A549 (cell line): ENCODE results near the gene YES1. TPM values are rescaled to one million over a fixed set of nuclear protein-coding genes. Genes with fewer than 3 reads are reported as not detected.

Source experiments
- ATAC-seq, 2 experiments: fragments of 200-7000 bp in 1 of 2; fragments of >200 bp in 1 of 2; cut with Nextera tagmentation in 1 of 2; cut with Tn5 transposase in 1 of 2; 3 replicates each; pipeline versions ENCODE4 v1.8.0 to v1.9.1; 2018 to 2020; ENCODE audit warnings: mild to moderate bottlenecking in 1 of 2, moderate library complexity in 1 of 2
- CTCF ChIA-PET: fragments of 300-600 bp; sonication (Branson Sonifier 250); formaldehyde crosslinking; extraction: SDS; loops from one replicate; lab custom pipeline; 2021; ENCODE audit warnings: antibody characterized with exemption, inconsistent platforms; lab: Yijun Ruan, JAX
- POLR2A ChIA-PET: fragments of 350-600 bp; formaldehyde crosslinking; extraction: SDS; loops from one replicate; lab custom pipeline; 2021; ENCODE audit warnings: antibody characterized with exemption, inconsistent platforms; lab: Yijun Ruan, JAX
- DNase-seq, 2 experiments: peaks; one replicate each; pipeline versions ENCODE4 v3.0.0 to v3.0.0-alpha.2; 2011 to 2016; ENCODE audit warnings: low read depth in 1 of 2, low spot score in 1 of 2
- FAIRE-seq: peaks from 2 replicates; lab custom pipeline; 2011; peaks lifted over from hg19 to GRCh38; lab: Jason Lieb, UNC
- H3K27ac ChIP-seq, 2 experiments: fragments of >200 bp; sonication (Bioruptor Twin); formaldehyde crosslinking; 3 replicates each; pipeline ENCODE4 v1.5.1; 2016 to 2017
- H3K4me1 ChIP-seq: fragments of >200 bp; sonication (Bioruptor Twin); formaldehyde crosslinking; 3 replicates; pipeline ENCODE4 v1.6.1; 2016
- H3K4me2 ChIP-seq: fragments of >200 bp; sonication (Bioruptor Twin); formaldehyde crosslinking; 3 replicates; pipeline ENCODE4 v1.6.1; 2016
- H3K4me3 ChIP-seq: fragments of >200 bp; sonication (Bioruptor Twin); formaldehyde crosslinking; 3 replicates; pipeline ENCODE4 v1.5.1; 2016
- H3K9me3 ChIP-seq: fragments of >200 bp; sonication (Bioruptor Twin); formaldehyde crosslinking; 3 replicates; pipeline ENCODE4 v1.6.1; 2016
- CHD4 ChIP-seq: fragments of 200-600 bp; sonication (generic); IDR thresholded peaks from 2 replicates; pipeline ENCODE4 v1.6.1; 2016; ENCODE audit warnings: antibody characterized with exemption, mild to moderate bottlenecking, borderline replicate concordance
- EHF ChIP-seq: fragments of 250-450 bp; sonication (Bioruptor Pico); IDR thresholded peaks from 2 replicates; pipeline ENCODE4 v1.5.0; 2020; ENCODE audit warnings: mild to moderate bottlenecking
- FOSB ChIP-seq: fragments of 250-450 bp; sonication (Bioruptor Pico); IDR thresholded peaks from 2 replicates; pipeline ENCODE4 v1.5.0; 2020; ENCODE audit warnings: mild to moderate bottlenecking, moderate library complexity
- HDAC2 ChIP-seq: fragments of 200-600 bp; sonication (generic); IDR thresholded peaks from 2 replicates; pipeline ENCODE4 v1.6.1; 2016
- HOXB13 ChIP-seq: fragments of 250-450 bp; sonication (Bioruptor Pico); IDR thresholded peaks from 2 replicates; pipeline ENCODE4 v1.5.0; 2020; ENCODE audit warnings: low read depth, mild to moderate bottlenecking, moderate library complexity
- HOXB5 ChIP-seq: fragments of 250-450 bp; sonication (Bioruptor Pico); IDR thresholded peaks from 2 replicates; pipeline ENCODE4 v1.5.0; 2020; ENCODE audit warnings: mild to moderate bottlenecking, moderate library complexity
- KDM1A ChIP-seq: fragments of 200-600 bp; sonication (generic); IDR thresholded peaks from 2 replicates; pipeline ENCODE4 v1.6.1; 2016; ENCODE audit warnings: low read depth, mild to moderate bottlenecking
- MYC ChIP-seq: IDR thresholded peaks from 2 replicates; pipeline ENCODE4 v1.6.1; 2012; ENCODE audit warnings: mild to moderate bottlenecking, inconsistent platforms, low read length, improper control_type of control experiment, borderline replicate concordance
- NFE2L2 ChIP-seq: fragments of 150-350 bp; conservative IDR thresholded peaks from 2 replicates; pipeline ENCODE4 v1.6.1; 2014; ENCODE audit warnings: low read length
- PHF8 ChIP-seq: fragments of 200-600 bp; sonication (generic); IDR thresholded peaks from 2 replicates; pipeline ENCODE4 v1.6.1; 2016; ENCODE audit warnings: low read depth, mild to moderate bottlenecking, antibody characterized with exemption, moderate library complexity, borderline replicate concordance
- POLR2A ChIP-seq: IDR thresholded peaks from 2 replicates; pipeline ENCODE4 v1.6.1; 2012; ENCODE audit warnings: mild to moderate bottlenecking, low read length
- POLR2AphosphoS2 ChIP-seq: conservative IDR thresholded peaks from 2 replicates; pipeline ENCODE4 v1.6.1; 2012; ENCODE audit warnings: low read length, improper control_type of control experiment, inconsistent platforms
- RAD21 ChIP-seq, 2 experiments: fragments of >200 bp in 1 of 2; sonication (Bioruptor Twin) in 1 of 2; formaldehyde crosslinking in 1 of 2; IDR thresholded peaks in 1 of 2; conservative IDR thresholded peaks in 1 of 2; 2 replicates in 1 of 2; 3 replicates in 1 of 2; pipeline ENCODE4 v1.6.1; 2012 to 2018; ENCODE audit warnings: inconsistent platforms in 1 of 2
- RNF2 ChIP-seq: fragments of 200-600 bp; sonication (generic); IDR thresholded peaks from 2 replicates; pipeline ENCODE4 v1.6.1; 2016; ENCODE audit warnings: low read depth, mild to moderate bottlenecking, antibody characterized with exemption, moderate library complexity, borderline replicate concordance
- SREBF2 ChIP-seq: fragments of 450-650 bp; IDR thresholded peaks from 2 replicates; pipeline ENCODE4 v1.6.1; 2014; ENCODE audit warnings: mild to moderate bottlenecking, moderate library complexity
- TFCP2L1 ChIP-seq: fragments of 250-450 bp; sonication (Bioruptor Pico); IDR thresholded peaks from 2 replicates; pipeline ENCODE4 v1.5.0; 2021; ENCODE audit warnings: mild to moderate bottlenecking
- ZFP36 ChIP-seq: fragments of 450-650 bp; IDR thresholded peaks from 2 replicates; pipeline ENCODE4 v1.6.1; 2014; ENCODE audit warnings: borderline replicate concordance; ENCODE audit not compliant: partially characterized antibody
- ZNF302 ChIP-seq: fragments of 250-450 bp; sonication (Bioruptor Pico); IDR thresholded peaks from 2 replicates; pipeline ENCODE4 v1.9.0; 2021; ENCODE audit warnings: inconsistent platforms, mild to moderate bottlenecking, moderate library complexity
- WGBS: methylation state at CpG from one replicate; pipeline ENCODE4 v1.1.6; 2017; ENCODE audit errors: missing lambda C conversion rate; 5-methylcytosine and 5-hydroxymethylcytosine counted together
- polyA plus RNA-seq, 4 experiments: library from polyadenylated mRNA; depleted of rRNA in 3 of 4; stranded (reverse); fragments of >200 nt; fragmentation: RNase III in 1 of 4; extraction: RNeasy Plus Mini Kit Qiagen cat#74134 plus additional on column Dnase treatment in 1 of 4; gene quantifications; 2 replicates in 3 of 4; 3 replicates in 1 of 4; pipeline ENCODE4 v1.2.3, GENCODE V29; 2011 to 2017
- TF ChIP-seq, protein P1 (sequence below): IDR thresholded peaks from 2 replicates; pipeline ENCODE4 v1.6.1; 2012
- TF ChIP-seq, protein P2 (sequence below): fragments of 250-450 bp; sonication (Bioruptor Pico); IDR thresholded peaks from 2 replicates; pipeline ENCODE4 v1.5.0; 2020; ENCODE audit warnings: low read depth, mild to moderate bottlenecking, moderate library complexity
- TF ChIP-seq, protein P3 (sequence below): fragments of 200-600 bp; sonication (generic); IDR thresholded peaks from 2 replicates; pipeline ENCODE4 v1.6.1; 2016; ENCODE audit warnings: antibody characterized with exemption, mild to moderate bottlenecking, moderate library complexity
- TF ChIP-seq, protein P4 (sequence below): IDR thresholded peaks from 2 replicates; pipeline ENCODE4 v1.6.1; 2012; ENCODE audit warnings: low read depth, borderline replicate concordance

The YES1 gene
- polyA plus RNA-seq, 2 of the 4 experiments (the other 2 are of a cell fraction) = 22.6 to 32.1 TPM

DNA sequence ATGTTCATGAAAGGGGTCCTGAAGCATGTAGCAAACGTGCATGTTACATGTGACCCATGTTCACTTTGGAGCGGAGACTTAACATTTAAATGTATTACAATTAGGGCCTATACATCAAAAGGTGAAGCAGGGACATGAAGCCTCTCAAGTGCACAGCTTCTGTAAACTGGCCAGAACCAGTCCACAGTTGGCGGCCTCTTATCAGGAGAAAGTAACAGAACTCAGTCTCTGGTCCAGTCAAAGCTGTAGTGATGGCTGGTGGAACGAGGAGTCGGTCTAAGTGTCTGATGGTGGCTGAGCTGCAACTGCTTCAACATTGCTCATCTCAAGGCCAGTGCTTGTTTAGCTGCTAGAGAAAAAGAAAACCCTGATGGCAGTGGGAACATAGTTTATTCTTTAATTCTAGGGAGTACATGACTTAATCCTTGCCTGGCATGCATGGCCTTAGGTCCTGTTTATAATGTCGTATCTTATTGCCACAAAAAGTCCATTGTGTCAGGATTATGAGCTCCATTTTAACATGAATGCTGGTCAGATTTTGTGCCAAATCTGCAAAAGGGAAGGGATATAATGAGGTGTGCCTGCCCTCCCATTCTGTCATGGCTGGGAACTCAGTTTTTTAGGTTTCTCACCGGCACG lies 22.2 kb upstream of the YES1 start:
- Histone ChIP-seq H3K4me2 (no peak overlapping the region), H3K27ac (no peak overlapping the region), H3K4me1 (0 out of 3 replicates have a peak, but pooled peaks cover 4% of the 10 kb centered on the region), H3K4me3 (no peak overlapping the region), H3K9me3 (no peaks in the 10 kb centered on the region)
- FAIRE-seq (no peak), DNase-seq (no peak), ATAC-seq (no peak)
- WGBS = 74% methylated on average over 8 of the region's 8 CpGs
- ChIA-PET CTCF (interaction anchor here (2.6 to 6.5 kb wide), 3 partner anchors 92 to 208 kb away, joined by 9 to 94 read pairs (median 85); partner anchors contain the start of gene ENOSF1), POLR2A (no interaction called here)
- TF ChIP-seq, protein P1, sequence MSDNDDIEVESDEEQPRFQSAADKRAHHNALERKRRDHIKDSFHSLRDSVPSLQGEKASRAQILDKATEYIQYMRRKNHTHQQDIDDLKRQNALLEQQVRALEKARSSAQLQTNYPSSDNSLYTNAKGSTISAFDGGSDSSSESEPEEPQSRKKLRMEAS = no peak
- TF ChIP-seq PHF8 (no peak), TFCP2L1 (CRISPR knock-in tag) (no peak), SREBF2 (no peak), HOXB5 (CRISPR knock-in tag) (no peak)

DNA sequence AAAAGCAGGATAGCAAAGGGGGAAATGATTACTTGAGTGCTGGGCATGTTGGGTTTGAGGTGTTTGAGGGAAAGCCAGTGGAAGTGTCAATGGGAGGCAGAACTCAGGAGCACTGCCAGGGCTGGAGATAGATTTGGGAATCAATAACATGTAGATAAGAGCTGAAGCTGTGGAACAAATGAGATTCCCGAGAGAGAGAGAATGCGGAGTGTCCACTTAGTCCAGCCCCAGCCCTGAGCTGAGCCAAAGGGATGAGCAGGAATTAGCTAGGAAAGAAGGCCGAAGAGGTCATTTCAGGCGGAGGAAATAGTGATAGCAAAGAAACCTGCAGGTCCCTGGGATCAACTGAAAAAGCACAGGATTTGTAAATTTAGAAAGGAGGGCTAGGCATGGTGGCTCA lies 21.2 kb upstream of the YES1 start:
- no peak for DNase-seq
- TF ChIP-seq HDAC2 (no peak), KDM1A (no peak), POLR2A (no peak), RAD21 (conservative IDR thresholded peaks at IDR 0.05 in 1 of 2, IDR thresholded peaks at IDR 0.05 in 1 of 2) (no peak), NFE2L2 (no peak), ZNF302 (CRISPR knock-in tag) (no peak), EHF (CRISPR knock-in tag) (no peak), TFCP2L1 (CRISPR knock-in tag) (no peak), POLR2AphosphoS2 (no peak), FOSB (CRISPR knock-in tag) (no peak), MYC (no peak), CHD4 (no peak), RNF2 (no peak), HOXB13 (no peak), ZFP36 (no peak)
- TF ChIP-seq, protein P2, sequence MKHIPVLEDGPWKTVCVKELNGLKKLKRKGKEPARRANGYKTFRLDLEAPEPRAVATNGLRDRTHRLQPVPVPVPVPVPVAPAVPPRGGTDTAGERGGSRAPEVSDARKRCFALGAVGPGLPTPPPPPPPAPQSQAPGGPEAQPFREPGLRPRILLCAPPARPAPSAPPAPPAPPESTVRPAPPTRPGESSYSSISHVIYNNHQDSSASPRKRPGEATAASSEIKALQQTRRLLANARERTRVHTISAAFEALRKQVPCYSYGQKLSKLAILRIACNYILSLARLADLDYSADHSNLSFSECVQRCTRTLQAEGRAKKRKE (CRISPR knock-in tag) = no peak
- TF ChIP-seq, protein P3, sequence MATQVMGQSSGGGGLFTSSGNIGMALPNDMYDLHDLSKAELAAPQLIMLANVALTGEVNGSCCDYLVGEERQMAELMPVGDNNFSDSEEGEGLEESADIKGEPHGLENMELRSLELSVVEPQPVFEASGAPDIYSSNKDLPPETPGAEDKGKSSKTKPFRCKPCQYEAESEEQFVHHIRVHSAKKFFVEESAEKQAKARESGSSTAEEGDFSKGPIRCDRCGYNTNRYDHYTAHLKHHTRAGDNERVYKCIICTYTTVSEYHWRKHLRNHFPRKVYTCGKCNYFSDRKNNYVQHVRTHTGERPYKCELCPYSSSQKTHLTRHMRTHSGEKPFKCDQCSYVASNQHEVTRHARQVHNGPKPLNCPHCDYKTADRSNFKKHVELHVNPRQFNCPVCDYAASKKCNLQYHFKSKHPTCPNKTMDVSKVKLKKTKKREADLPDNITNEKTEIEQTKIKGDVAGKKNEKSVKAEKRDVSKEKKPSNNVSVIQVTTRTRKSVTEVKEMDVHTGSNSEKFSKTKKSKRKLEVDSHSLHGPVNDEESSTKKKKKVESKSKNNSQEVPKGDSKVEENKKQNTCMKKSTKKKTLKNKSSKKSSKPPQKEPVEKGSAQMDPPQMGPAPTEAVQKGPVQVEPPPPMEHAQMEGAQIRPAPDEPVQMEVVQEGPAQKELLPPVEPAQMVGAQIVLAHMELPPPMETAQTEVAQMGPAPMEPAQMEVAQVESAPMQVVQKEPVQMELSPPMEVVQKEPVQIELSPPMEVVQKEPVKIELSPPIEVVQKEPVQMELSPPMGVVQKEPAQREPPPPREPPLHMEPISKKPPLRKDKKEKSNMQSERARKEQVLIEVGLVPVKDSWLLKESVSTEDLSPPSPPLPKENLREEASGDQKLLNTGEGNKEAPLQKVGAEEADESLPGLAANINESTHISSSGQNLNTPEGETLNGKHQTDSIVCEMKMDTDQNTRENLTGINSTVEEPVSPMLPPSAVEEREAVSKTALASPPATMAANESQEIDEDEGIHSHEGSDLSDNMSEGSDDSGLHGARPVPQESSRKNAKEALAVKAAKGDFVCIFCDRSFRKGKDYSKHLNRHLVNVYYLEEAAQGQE = no peak
- TF ChIP-seq, protein P4, sequence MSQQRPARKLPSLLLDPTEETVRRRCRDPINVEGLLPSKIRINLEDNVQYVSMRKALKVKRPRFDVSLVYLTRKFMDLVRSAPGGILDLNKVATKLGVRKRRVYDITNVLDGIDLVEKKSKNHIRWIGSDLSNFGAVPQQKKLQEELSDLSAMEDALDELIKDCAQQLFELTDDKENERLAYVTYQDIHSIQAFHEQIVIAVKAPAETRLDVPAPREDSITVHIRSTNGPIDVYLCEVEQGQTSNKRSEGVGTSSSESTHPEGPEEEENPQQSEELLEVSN = no peak
- TF ChIP-seq, all 56 proteins: peak for 0
- FAIRE-seq (no peak), ATAC-seq (no peak)
- Histone ChIP-seq H3K4me1 (0 out of 3 replicates have a peak, but pooled peaks cover 4% of the 10 kb centered on the region), H3K27ac (no peak overlapping the region), H3K9me3 (no peaks in the 10 kb centered on the region), H3K4me3 (no peak overlapping the region), H3K4me2 (no peak overlapping the region)
- POLR2A ChIA-PET = no interaction called here
- WGBS = 96% methylated on average over 4 of the region's 4 CpGs
- CTCF ChIA-PET = interaction anchor here (0.6 to 6.5 kb wide), 7 partner anchors 52 to 207 kb away, joined by 3 to 94 read pairs (median 9); partner anchors contain the start of gene ENOSF1
